COLO668 (cell line): ENCODE results near the gene TMEM181.

ENCODE experiments used
- DNase-seq: peaks from one replicate; lab custom pipeline; 2025; ENCODE audit not compliant: unreplicated experiment; lab: John Stamatoyannopoulos, UW

TMEM181 gene

DNA sequence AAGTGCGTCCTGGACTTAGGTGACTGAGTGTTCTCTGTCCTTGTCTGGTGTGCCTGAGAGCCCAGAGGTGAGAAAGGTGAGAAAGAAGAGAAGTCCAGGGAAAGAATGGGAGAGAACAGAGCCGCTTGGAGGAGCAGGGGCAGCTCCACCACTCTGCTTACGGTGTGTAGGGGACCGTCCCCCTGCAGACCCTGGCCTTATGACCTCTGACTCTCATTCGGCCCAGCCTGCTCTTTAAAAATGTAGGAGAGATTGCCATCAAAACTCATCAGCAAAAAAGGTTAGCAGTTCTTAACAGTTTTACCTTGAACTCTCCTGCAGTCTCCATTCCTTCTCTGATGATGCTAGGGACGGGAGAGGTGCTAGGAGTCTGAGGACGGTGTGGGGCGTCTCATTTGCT is 2.0 kb downstream of the TMEM181 start:
- no peak for DNase-seq

DNA sequence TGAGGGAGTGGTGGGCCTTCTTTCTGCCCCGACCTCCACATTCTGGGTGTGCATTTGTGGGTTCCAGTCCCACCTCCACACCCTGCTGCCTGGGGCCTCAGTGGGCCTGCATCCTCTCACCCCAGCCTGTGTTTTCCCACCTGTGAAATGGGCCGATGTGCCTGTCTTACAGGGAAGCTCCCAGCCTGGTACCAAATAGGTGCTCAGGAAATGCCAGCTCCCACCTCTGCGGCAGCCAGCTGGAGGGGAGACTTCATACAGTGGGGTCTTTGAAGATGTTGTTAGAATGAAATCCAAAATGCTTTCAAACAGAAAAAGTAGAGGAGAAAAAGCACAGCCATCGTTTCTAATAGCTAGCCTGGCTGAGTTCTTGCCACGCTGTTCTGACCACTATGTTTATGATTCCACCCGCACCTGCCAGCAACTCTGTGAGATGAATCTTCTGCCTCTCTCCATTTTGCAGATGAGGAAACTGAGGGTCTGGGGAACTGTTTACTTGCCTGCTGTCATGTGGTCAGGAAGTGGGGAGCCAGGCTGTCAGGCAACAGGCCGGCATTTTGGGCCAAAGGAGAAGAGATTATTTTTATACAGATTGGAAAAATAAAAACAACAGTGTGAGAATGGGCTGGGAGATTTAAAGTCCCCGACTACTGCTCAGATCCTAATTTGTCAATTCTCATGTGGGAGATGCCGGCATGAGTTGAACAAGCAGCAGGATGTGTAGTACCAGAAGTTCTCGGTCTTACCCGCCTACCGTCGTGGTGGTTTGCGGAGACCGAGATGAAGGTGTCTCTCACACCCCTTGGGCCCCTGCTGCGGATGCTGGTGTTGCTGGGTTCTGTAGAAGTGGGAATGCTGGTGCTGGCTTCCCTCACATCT is 4.6 kb downstream of the TMEM181 start:
- no peak for DNase-seq

DNA sequence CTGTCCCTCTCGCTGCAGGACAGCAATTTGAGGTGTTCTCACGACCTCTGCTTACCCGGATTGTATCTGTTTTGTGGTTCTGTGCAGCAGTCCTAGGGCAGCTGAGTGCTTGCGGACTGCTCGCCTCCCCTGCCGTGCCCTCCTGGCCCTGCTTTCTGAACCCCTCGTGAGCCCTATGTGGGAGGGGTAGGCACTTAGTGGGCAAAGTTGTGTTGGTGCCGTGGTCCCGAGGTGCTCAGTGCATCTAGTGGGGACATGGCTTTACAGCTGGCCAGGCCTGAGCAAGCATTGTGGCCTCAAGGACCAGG is 5.2 kb downstream of the TMEM181 start:
- DNase-seq: no peak

DNA sequence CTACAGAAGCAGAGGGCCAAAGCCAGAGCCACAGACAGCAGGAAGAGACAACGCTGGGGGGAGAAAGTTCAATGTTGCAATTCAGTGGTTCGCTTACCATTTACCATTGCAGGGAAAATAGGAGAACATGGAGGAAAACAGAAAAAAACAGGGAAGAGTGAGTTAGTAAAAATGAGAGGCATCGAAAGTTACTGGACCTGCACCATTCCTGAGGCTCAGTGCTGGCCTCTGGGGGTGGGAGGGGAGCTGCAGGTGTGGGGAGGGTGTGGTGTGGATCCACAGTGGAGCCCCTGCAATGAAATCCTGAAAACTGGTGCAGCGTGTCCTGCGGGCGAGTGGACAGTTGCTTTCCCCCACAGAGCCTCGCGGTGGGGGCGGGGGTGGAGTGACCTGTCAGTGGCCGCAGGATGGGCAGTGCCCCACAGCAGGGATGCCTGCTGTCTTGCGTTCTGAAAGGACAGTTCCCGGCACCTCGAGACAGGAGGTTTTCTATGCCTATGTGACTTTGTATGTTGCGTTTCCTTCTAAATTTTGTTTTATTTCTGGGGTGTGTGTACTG is 5.7 kb downstream of the TMEM181 start:
- no peak for DNase-seq

DNA sequence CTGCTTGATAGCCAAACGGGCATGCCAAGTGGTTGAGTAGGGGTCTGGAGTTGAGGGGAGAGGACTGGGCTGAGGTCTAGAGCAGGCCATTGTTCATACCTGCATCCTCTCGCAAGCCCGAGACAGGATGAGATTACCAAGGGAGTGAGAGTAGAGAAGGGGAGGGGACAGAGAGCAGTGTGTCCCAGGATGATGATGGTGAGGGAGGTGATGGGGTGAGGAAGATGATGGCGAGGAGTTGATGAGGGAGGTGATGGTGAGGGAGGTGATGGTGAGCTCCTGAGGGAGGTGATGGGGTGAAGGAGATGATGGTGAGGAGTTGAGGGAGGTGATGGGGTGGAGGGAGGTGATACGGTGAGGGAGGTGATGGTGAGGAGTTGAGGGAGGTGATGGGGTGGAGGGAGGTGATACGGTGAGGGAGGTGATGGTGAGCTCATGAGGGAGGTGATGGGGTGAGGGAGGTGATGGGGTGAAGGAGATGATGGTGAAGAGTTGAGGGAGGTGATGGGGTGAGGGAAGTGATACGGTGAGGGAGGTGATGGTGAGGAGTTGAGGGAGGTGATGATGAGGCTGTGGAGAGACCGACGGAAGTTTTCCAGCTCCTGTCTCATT is 6.4 kb downstream of the TMEM181 start:
- DNase-seq: no peak

DNA sequence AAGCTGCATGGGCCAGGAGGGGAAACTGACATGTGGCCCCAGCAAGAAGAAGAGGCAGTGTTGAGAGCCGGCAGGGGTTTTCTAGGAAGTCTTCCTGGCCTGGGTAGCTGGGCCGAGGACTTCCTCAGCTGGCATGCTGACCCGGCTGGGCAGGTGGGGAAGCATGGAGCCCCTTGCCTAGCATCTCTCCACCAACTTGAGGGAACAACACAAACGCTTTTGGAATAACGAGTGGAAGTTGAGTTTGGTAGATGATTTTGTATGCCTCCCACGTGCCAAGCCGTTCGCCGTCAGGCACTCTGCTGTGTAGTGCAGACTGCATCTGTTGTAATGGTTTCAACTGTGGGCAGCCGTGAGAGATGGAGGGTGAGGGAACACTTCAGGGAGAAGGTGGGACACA is 7.3 kb downstream of the TMEM181 start:
- DNase-seq: no peak

DNA sequence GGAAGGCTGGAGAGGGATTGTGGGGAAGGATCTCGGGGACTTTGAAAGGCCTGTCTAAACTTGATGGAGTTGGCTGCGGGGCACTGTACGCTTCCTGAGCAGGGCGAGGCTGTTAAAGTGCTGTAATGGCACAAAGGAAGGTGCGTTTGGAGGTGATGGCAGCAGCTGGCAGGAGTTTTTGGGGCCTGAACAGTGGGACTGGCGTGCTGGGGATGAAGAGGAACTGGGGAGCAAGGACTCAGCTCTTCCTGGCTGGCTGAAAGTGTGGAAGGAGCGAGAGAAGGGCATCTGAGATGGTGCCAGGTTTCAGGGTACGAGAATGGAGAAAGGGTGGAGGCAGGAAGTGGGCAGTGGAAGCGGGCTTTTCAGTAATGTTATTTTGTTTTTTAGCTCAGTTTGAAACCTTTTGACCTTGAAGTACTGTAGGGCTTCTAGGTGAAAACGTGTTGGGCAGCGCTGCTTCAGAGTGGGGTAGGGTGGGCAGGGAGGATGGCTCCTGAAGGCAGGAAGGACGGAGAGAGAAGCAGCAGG is 8.0 kb downstream of the TMEM181 start:
- no peak for DNase-seq

DNA sequence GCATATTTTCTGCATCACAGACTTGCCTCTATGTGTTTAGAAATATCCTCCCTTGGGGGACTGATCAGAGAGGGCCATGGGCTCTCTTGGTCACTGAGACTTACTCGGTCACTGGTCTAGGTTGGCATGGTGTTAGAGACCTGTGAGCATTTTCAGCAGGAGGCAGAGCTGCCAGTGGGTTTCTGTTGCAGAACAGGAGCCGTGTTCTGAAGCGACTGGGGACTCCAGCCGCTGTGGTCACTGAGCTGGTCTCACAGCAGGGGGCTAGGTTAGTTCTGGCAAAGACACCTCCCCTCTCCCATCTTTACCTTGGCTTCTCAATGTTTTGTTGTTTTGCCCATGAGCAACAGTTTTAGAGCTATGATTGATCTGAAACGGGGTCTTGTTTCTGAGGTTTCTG is 8.7 kb downstream of the TMEM181 start:
- DNase-seq: no peak

DNA sequence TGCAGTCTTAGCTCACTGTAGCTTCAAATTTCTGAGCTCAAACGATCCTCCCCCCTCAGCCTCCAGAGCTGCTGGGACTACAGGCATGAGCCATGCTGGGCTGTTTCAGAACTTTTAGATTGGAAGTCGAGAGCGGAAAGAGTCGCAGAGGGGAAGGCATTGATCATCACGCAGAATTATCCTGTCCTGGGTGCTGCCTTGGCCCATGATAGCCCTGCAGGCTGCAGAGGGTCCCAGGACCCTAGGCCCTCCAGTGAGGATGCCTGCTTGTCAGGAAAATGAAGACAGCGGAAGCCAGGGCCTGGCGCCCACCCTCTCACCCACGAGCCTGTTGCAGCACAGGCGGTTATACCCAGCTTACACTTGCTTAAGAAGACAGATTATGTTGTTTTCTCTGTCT is 9.1 kb downstream of the TMEM181 start:
- DNase-seq: no peak

DNA sequence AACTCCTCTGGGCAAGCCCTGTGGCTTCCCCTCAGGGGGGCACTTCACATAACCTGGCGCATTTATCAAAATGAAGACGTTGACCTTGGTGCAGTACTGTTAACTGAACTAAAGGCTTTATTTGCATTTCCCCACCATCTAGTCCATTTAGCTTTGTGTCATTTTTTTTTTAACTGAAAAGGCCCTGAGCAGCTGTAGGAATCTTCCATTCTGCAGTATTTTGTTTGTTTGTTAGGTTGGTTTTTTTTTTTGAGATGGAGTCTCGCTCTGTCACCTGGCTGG is 10.7 kb downstream of the TMEM181 start:
- no peak for DNase-seq

DNA sequence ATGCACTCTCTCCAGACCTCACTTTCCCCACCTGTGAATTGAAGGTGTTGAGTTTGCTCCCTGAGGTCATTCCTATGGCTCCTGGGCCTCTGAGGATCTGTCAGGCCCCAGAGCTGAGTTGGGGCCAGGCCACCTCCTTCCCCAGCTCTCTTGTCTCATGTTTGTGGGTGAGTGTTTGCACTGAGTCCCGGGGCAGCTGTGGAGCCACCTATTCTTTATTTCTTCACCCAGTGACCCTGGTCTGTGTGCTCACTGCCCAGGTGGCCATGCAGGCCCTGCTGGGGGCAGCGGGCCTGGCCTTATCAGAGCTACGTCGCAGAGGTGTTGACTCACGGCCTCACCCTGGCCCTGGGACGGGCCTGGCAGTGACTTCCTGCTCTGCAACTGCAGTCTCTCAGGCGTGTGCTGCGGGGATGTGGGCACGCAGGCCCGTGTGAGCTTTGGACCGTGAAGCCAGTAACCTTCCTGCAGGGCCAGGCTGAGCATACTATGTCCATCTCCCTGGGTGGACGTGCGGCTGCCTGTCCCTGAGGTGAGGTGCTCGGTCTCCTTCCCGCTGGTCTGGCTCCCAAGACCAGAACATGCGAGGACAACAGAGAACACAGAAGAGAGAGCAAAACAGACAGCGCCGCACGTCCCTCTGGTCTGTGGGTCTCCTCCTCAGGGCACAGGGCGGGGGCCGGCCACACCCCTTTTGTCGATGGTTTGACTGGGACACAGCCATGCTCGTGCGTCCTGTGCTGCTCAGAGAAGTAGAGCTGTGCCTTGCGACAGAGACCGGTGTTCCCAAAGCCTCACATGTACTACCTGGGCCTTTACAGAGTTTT is 12.1 kb downstream of the TMEM181 start:
- peak; percentile 21 for DNase-seq

DNA sequence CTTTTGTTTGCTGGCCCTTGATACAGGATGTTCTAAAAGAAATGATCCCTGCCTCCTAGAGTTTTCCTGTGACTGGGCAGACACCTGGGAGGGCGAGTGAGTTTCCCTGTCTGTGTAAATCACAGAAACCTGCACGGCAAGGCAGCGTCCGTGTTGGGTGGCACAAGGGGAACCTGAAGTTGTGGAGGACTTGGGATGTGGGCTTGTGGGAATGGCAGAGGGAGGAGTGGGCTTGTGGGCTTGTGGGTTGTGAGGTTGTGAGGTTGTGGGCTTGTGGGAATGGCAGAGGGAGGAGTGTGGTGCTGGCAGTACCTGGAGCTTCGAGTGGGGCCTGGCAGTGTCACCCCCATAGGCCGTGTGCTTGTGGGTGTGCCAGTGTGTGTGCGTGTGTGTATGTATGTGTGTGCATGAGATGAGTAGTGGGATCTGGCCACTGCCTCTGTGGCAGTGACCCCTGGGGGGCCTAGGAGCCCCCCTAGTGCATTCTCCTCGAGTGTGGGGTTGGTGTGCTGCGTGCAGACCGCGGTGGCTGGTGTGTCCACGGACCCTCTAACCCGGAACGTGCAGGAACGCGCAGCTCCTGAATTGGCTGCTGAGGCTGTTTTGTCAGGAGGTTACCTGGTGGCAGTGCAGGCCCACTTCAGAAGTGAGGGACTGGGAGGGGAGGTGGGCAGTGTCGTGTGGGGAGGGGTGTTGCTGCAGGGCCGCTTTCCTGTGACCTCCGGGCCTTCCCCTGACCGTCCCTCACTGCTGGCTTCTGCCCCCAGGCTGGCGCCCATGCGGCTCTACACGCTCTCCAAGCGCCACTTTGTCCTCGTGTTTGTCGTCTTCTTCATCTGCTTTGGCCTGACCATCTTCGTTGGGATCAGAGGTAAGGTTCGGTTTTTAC is 13.0 kb downstream of the TMEM181 start:
- DNase-seq: no peak

DNA sequence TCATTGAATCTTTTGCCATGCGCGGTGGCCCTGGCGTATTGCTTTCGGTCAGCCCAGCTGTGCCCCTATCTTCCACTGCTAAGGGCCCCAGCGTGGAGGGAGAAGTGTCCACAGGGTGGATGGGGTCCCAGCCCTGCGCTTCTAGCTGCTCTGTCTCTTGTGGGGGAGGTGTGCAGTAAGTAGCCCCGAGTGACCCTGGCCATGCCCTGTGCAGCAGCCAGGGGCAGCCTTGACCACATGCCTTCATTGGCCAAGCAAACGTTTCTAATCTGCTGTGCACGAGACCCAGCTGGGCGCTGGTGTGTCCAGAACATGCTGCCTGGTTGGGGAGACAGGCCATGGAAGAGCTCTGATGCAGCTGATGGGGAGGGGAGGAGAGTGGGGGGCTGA is 13.6 kb downstream of the TMEM181 start:
- DNase-seq: no peak

DNA sequence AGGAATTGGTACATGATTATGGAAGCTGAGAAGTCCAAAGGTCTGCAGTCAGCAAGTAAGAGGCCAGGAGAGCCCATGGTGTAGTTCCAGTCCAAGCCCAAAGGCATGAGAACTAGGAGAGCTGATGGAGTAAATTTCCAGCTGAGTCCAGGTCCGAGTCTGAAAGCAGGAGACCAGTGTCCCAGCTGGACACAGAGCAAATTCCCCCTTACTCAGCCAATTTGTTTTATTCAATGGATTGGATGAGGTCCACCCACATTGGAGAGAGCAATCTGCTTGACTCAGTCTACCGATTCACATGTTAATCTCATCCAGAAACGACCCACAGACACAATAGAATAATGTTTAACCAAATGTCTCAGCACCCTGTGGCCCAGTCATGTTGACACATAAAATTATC is 14.9 kb downstream of the TMEM181 start:
- DNase-seq: no peak

DNA sequence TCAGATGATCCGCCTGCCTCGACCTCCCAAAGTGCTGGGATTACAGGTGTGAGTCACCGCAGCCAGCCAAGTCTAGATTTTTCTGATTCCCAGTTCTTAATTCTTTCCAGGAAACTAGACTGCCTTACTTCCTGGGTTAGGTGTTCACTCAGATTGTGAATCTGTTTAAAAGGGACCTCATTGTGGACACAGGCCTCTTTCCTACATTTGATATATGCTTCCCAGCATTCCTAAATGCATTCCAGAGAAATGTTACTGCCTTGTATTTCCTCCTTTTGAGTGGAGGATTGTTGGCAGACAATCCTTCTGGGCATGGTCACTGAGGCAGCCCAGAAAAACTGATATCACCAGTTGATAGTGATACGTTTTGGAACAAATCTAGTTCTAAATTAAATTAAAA is 15.7 kb downstream of the TMEM181 start:
- no peak for DNase-seq

DNA sequence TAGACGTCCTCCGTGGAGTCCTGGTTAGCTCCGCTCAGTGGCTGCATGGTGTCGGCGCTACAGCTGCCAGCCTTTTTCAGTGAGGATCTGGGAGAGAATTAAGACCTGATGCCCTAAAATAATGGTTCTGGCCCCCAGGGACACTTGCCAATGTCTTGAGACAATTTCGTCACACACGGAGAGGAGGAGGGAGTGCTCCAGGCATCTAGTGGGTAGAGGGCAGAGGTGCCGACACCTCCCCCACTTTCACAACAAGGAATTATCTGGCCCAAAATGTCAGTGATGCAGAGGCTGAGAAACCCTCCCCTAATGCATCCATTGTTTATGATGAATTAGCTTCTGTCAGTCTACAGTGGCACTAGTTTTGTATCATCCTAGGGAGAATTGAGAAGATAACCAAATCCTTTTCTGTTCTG is 24.4 kb downstream of the TMEM181 start:
- no peak for DNase-seq

DNA sequence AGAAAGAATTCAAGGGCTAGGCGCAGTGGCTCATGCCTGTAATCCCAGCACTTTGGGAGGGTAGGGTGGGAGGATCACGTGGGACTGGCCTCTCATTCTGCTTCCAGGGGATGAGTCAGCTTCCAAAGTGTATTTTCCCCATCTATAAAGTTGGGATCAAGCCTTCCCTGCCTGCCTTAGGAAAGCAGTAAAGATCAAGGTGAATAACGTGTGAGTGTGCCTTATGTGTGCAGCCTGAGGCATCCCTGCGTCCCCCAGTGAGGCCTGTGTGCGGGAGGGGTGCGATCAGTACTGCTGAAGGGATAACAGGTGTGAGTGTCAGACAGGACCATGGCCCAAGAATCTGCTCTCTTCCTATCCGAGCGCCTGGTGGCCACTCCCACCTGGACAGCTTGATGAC is 26.8 kb downstream of the TMEM181 start:
- DNase-seq: no peak

DNA sequence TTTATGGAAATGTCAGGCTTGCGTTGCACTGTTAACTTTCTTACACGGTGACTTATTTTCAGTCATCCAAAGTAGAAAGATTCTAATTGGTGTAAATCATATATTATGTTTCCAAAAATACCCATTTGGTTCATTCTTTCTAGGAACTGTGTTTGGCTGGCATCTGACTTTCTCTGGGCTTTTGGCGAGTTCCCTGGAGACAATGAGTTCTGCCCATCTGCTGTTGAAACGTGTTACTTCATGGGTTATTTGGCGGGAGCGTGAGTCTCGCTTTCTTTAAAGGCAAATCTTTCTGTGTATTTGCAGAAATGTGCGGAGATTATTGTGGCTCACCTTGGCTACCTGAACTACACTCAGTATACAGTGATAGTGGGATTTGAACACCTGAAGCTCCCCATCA is 29.5 kb downstream of the TMEM181 start:
- no peak for DNase-seq

DNA sequence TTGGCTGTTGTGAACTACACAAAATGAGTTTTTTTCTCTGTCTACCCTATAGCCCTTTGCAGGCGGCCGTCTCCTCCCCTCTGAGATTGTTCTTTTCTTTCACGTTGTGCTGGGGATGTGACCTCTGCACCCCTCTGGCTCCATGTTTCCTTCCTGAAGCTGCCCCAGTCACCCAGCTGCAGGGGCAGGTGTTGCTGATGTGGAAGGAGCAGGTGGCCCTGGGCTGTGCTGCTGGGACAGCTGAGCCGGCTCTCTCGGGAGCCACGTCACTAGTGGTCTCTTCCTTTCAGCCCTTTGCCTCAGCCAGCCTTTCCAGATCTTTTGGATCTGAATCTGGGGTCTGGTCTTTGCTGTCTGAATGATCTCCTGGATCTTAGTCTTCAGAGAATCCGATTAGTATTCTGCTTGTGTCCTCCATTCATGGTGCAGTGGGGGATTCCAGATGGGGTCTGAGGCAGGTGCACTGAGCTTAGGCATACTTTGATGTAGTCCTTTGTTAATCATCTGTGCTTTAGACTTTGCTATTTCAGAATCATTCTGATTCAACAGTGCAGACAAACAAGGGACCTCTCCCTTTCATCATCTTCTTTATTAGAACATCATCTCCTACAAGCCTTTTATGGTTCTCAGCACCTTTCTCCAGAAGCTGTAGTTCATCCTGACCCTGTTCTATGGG is 31.4 kb downstream of the TMEM181 start:
- peak; percentile 46 for DNase-seq

DNA sequence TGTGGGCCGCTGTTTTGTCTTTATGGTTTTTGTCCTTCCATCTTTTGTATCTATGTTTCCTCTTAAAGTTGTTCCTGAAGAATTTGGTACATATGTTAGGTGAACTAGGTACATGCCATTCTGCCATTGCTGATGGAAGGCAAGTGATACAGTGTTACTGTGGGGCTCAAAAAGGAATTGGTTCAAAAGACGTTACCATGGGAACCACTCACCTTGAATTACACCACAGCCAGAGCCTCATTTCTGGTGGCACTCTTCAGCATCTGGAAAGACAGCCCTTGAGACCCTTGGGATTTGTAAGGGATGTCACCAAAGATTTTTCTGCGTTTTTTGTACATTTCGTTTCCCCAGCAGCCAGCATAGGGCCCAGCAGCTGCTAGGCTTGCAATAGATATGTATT is 31.9 kb downstream of the TMEM181 start:
- no peak for DNase-seq
